ENCODE data around the gene ZNF318.

- TF ChIP-seq POLR2A (IDR thresholded peaks at IDR 0.05) = no peak
- TF ChIP-seq, protein P1, sequence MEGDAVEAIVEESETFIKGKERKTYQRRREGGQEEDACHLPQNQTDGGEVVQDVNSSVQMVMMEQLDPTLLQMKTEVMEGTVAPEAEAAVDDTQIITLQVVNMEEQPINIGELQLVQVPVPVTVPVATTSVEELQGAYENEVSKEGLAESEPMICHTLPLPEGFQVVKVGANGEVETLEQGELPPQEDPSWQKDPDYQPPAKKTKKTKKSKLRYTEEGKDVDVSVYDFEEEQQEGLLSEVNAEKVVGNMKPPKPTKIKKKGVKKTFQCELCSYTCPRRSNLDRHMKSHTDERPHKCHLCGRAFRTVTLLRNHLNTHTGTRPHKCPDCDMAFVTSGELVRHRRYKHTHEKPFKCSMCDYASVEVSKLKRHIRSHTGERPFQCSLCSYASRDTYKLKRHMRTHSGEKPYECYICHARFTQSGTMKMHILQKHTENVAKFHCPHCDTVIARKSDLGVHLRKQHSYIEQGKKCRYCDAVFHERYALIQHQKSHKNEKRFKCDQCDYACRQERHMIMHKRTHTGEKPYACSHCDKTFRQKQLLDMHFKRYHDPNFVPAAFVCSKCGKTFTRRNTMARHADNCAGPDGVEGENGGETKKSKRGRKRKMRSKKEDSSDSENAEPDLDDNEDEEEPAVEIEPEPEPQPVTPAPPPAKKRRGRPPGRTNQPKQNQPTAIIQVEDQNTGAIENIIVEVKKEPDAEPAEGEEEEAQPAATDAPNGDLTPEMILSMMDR (IDR thresholded peaks at IDR 0.05) = no peak
Measured at GRCh38 chr6:43304361-43304760, 65.1 kb downstream of the ZNF318 start.
